ENCODE results near the gene GNAI1. TPM values are rescaled to one million over a fixed set of nuclear protein-coding genes. Genes with fewer than 3 reads are reported as not detected.

The GNAI1 gene
- total RNA-seq, 1 donor from 2014 or later: 8.7 TPM

- Histone ChIP-seq H3K36me3 (peaks cover 14 to 20% of the 10 kb centered on the region in 2 donors), H3K9me3 (no peaks in the 10 kb centered on the region), H3K4me3 (no peak overlapping the region), H3K27ac (no peak overlapping the region), H3K4me1 (no peaks in the 10 kb centered on the region), H3K27me3 (no peaks in the 10 kb centered on the region)
- TF ChIP-seq CTCF (IDR thresholded peaks at IDR 0.05): no peak
- no peak for DNase-seq (ENCODE audit: low spot score in 2 of 2)
- intact Hi-C loops (cut with DNase I): loop anchor here (10.0 kb wide), 1 partner anchor 121 kb away; no protein-coding TSS in a partner anchor
Measured at GRCh38 chr7:80215734-80216133, 81.1 kb downstream of the GNAI1 start.

DNA sequence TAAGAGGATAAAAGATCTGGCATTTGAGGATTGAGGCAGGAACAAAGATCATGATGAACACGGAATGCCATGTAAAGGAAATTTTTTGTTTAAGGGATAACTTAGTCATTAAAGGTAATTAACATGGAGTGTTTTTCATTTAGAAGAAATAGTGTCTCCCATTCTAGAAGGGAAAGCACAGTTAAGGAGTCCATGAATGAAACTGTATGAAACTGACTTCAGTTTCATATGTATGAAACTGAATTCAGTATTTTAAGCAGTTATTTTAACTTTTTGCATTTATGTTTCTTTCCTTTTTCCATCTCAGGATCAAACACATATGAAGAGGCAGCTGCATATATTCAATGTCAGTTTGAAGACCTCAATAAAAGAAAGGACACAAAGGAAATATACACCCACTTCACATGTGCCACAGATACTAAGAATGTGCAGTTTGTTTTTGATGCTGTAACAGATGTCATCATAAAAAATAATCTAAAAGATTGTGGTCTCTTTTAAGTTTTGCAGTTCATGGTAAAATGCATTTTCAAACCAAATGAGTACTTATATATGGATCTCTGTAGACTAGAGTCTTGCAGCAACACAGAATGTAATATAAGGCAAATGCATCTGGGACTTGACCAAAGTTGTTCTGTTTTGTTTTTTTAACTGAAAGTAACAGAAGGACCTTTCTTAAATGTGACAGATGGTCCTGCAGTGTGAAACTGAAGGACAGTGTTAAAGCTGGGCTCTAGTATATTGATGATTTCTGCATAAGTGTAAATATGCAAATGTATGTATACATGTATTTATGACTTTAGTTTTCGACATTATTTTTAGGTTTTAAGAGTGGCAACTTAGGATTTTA is 82.6 kb downstream of the GNAI1 start:
- H3K36me3 ChIP-seq: peaks cover 9 to 12% of the 10 kb centered on the region in 2 donors
- no peak for TF ChIP-seq CTCF (IDR thresholded peaks at IDR 0.05)
- no peak for DNase-seq (ENCODE audit: low spot score in 2 of 2)
- H3K4me1 ChIP-seq: no peaks in the 10 kb centered on the region
- no peak overlapping the region for H3K4me3 ChIP-seq
- no peaks in the 10 kb centered on the region for H3K9me3 ChIP-seq
- no peak overlapping the region for H3K27ac ChIP-seq
- no peaks in the 10 kb centered on the region for H3K27me3 ChIP-seq
- intact Hi-C loops (cut with DNase I): loop anchor here (10.0 kb wide), 1 partner anchor 122 kb away; no protein-coding TSS in a partner anchor

- no peak for TF ChIP-seq CTCF (IDR thresholded peaks at IDR 0.05)
- no peaks in the 10 kb centered on the region for H3K4me1 ChIP-seq
- H3K9me3 ChIP-seq: no peaks in the 10 kb centered on the region
- DNase-seq (ENCODE audit: low spot score in 2 of 2): no peak
- H3K36me3 ChIP-seq: peaks cover 0 to 9% of the 10 kb centered on the region in 2 donors
- H3K27me3 ChIP-seq: no peaks in the 10 kb centered on the region
- H3K27ac ChIP-seq: no peak overlapping the region
- H3K4me3 ChIP-seq: no peak overlapping the region
- intact Hi-C loops (cut with DNase I): loop anchor here (10.0 kb wide), 1 partner anchor 124 kb away; no protein-coding TSS in a partner anchor
Measured at GRCh38 chr7:80218723-80219122, 84.1 kb downstream of the GNAI1 start.

DNA sequence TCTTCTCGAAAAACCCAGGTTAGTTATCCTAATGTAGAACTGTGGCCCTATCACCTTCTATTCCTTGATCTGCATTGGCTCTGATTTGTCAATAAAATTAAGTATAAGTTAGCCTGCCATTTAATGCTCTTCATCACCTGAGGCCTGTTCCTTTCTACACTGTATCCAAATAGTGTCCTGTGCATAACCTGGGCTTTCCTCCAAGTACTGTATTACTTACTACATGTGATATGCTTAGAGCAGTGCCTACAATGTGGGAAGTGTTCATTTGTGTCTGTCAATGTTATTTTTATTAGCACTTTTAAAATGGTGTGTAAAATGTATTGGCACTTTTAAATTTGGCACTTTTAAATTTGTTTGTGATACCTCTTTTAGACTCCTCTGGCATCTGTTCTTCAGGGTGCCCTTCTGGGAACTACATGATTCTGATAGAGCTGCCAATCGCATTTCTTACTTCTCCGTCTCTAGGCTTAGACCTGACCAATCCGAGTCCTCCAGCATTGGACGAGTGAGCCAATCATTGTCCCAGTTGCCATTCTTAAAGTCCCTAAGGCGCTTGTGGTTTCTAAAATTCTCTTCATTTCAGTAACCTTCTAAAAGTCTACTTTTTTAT is 85.5 kb downstream of the GNAI1 start:
- Histone ChIP-seq H3K27me3 (no peaks in the 10 kb centered on the region), H3K27ac (no peak overlapping the region), H3K9me3 (no peaks in the 10 kb centered on the region), H3K36me3 (peaks cover 0 to 6% of the 10 kb centered on the region in 2 donors), H3K4me1 (no peaks in the 10 kb centered on the region), H3K4me3 (no peak overlapping the region)
- TF ChIP-seq CTCF (IDR thresholded peaks at IDR 0.05): no peak
- intact Hi-C loops (cut with DNase I): no loop called here
- no peak for DNase-seq (ENCODE audit: low spot score in 2 of 2)

GRCh38 chr7:80224415-80224814 is 89.8 kb downstream of the GNAI1 start:
- intact Hi-C loops (cut with DNase I): no loop called here
- Histone ChIP-seq H3K27ac (no peak overlapping the region), H3K27me3 (no peaks in the 10 kb centered on the region), H3K36me3 (no peaks in the 10 kb centered on the region), H3K9me3 (no peaks in the 10 kb centered on the region), H3K4me3 (no peak overlapping the region), H3K4me1 (no peaks in the 10 kb centered on the region)
- DNase-seq (ENCODE audit: low spot score in 2 of 2): no peak
- no peak for TF ChIP-seq CTCF (IDR thresholded peaks at IDR 0.05)

Data from ascending aorta (tissue), 2 donors.